ENCODE results near the gene SYNE1. TPM values are rescaled to one million over a fixed set of nuclear protein-coding genes. Genes with fewer than 3 reads are reported as not detected.

Gene SYNE1
- total RNA-seq, 1 experiment from 2014 or later: 3.0 TPM

GRCh38 chr6:152441902-152442301 lies 195.3 kb downstream of the SYNE1 start:
- Mint-ChIP-seq H3K36me3 (ENCODE audit: insufficient read depth in 1 of 3, low read depth in 3 of 3) (no peaks in the 10 kb centered on the region), H3K9me3 (no peaks in the 10 kb centered on the region), H3K4me3 (no peak overlapping the region), H3K27me3 (ENCODE audit: low read depth) (no peaks in the 10 kb centered on the region), H3K27ac (no peak overlapping the region; a peak in 1 of 7 replicates), H3K4me1 (peaks cover 4 to 8% of the 10 kb centered on the region in 2 experiments; a peak in 2 of 4 replicates)
- H3K23me2 ChIP-seq (ENCODE audit: insufficient read length, low read depth, low read length, poor library complexity, severe bottlenecking): no peaks in the 10 kb centered on the region
- no peak for DNase-seq
- no peak overlapping the region; the same call in 1 of the 2 replicates for H3K14ac ChIP-seq (ENCODE audit: insufficient read depth, low read length)
- no peaks in the 10 kb centered on the region for H3K9me3 ChIP-seq (ENCODE audit: control insufficient read depth, low read depth, low read length)
- H2AK5ac ChIP-seq (ENCODE audit: insufficient read length, low read length): no peak overlapping the region
- H2BK5ac ChIP-seq (ENCODE audit: insufficient read length, low read length): no peak overlapping the region
- no peaks in the 10 kb centered on the region for H3K27me3 ChIP-seq (ENCODE audit: insufficient read depth, low read length)
- H3K79me2 ChIP-seq (ENCODE audit: insufficient read depth, low read length): no peaks in the 10 kb centered on the region
- no peaks in the 10 kb centered on the region for H4K20me1 ChIP-seq (ENCODE audit: control insufficient read depth, insufficient read depth, insufficient read length)
- H2BK120ac ChIP-seq (ENCODE audit: low read depth, low read length, poor library complexity, severe bottlenecking): no peak overlapping the region
- H3T11ph ChIP-seq (ENCODE audit: low read length): no peak overlapping the region
- H2BK12ac ChIP-seq (ENCODE audit: insufficient read length, low read depth, low read length): no peak overlapping the region
- H2AFZ ChIP-seq (ENCODE audit: low read length): no peak overlapping the region
- H3K18ac ChIP-seq (ENCODE audit: insufficient read length, low read depth, low read length): no peak overlapping the region
- no peak overlapping the region for H3K23ac ChIP-seq (ENCODE audit: insufficient read length, low read depth, low read length)
- no peak overlapping the region for H4K8ac ChIP-seq (replicated peaks; ENCODE audit: insufficient read length, low read depth, low read length)
- H2BK20ac ChIP-seq (ENCODE audit: low read depth, low read length, poor library complexity, severe bottlenecking): no peak overlapping the region
- H3K79me1 ChIP-seq (ENCODE audit: insufficient read depth, low read depth, low read length, poor library complexity, severe bottlenecking): no peaks in the 10 kb centered on the region
- H3K9ac ChIP-seq (ENCODE audit: extremely low read depth, insufficient read length, low read length): no peak overlapping the region
- H3K4me1 ChIP-seq (ENCODE audit: insufficient read depth, low read length): no peaks in the 10 kb centered on the region
- WGBS (ENCODE audit: extremely low coverage, insufficient read length, low lambda C conversion rate): no CpG with 5 or more reads among the region's 15 CpGs
- H4K5ac ChIP-seq (ENCODE audit: insufficient read length, low read depth, low read length): no peak overlapping the region
- H3K56ac ChIP-seq (ENCODE audit: insufficient read length, low read depth, low read length): no peak overlapping the region
- no peak overlapping the region for H2BK15ac ChIP-seq (ENCODE audit: low read depth, low read length)
- H4K91ac ChIP-seq (ENCODE audit: insufficient read length, low read depth, low read length): no peak overlapping the region
- H3K27ac ChIP-seq (ENCODE audit: insufficient read length, low read depth, low read length): no peak overlapping the region
- H3K4me2 ChIP-seq (ENCODE audit: insufficient read depth, insufficient read length, low read length): no peak overlapping the region
- H3K4ac ChIP-seq (ENCODE audit: low read depth, low read length): no peak overlapping the region
- TF ChIP-seq CTCF (conservative IDR thresholded peaks at IDR 0.05): no peak
